OCI-LY1 (cell line): Measurements from ENCODE around the gene FCGBP.

ENCODE experiments used
- H2AFZ ChIP-seq: fragments of 200-600 bp; sonication (generic), shearing (Covaris generic); 2 replicates; pipeline ENCODE4 v1.6.0; 2014; ENCODE audit warnings: antibody characterized with exemption, mild to moderate bottlenecking, low read length
- H3F3A ChIP-seq: fragments of 200-600 bp; sonication (generic), shearing (Covaris generic); 2 replicates; pipeline ENCODE4 v1.6.0; 2014; ENCODE audit warnings: mild to moderate bottlenecking, antibody characterized with exemption, low read length, moderate library complexity; ENCODE audit not compliant: insufficient read depth
- H3K27ac ChIP-seq: fragments of 200-600 bp; sonication (generic); 2 replicates; pipeline ENCODE4 v1.5.1; 2014; ENCODE audit warnings: low read length, mixed run types, mild to moderate bottlenecking, low read depth; ENCODE audit not compliant: poor library complexity, severe bottlenecking
- H3K27me3 ChIP-seq: fragments of 200-600 bp; sonication (generic); 2 replicates; pipeline ENCODE4 v1.6.0; 2014; ENCODE audit warnings: antibody characterized with exemption, mild to moderate bottlenecking, low read length, moderate library complexity; ENCODE audit not compliant: insufficient read depth
- H3K36me3 ChIP-seq: fragments of 200-600 bp; sonication (generic); 2 replicates; pipeline ENCODE4 v1.6.1; 2014; ENCODE audit warnings: mild to moderate bottlenecking, antibody characterized with exemption, low read length, moderate library complexity, mixed read lengths; ENCODE audit not compliant: insufficient read depth
- H3K4me1 ChIP-seq: fragments of 200-600 bp; sonication (generic); 2 replicates; pipeline ENCODE4 v1.5.1; 2014; ENCODE audit warnings: mild to moderate bottlenecking, low read length, moderate library complexity; ENCODE audit not compliant: insufficient read depth, severe bottlenecking
- H3K4me2 ChIP-seq: fragments of 200-600 bp; sonication (generic), shearing (Covaris generic); 2 replicates; pipeline ENCODE4 v1.6.1; 2014; ENCODE audit warnings: low read length
- H3K4me3 ChIP-seq: fragments of 200-600 bp; sonication (generic); 2 replicates; pipeline ENCODE4 v1.5.1; 2014; ENCODE audit warnings: low read length, low read depth, mild to moderate bottlenecking, mixed read lengths; ENCODE audit not compliant: poor library complexity, severe bottlenecking
- H3K79me2 ChIP-seq: fragments of 200-600 bp; shearing (Covaris generic); 2 replicates; pipeline ENCODE4 v1.6.1; 2016; ENCODE audit warnings: mixed run types, low read length, mixed read lengths; ENCODE audit not compliant: insufficient read depth
- H3K9ac ChIP-seq: fragments of 200-600 bp; sonication (generic), shearing (Covaris generic); 2 replicates; pipeline ENCODE4 v1.6.1; 2014; ENCODE audit warnings: mild to moderate bottlenecking, low read length, mixed read lengths
- H3K9me2 ChIP-seq: fragments of 200-600 bp; sonication (generic), shearing (Covaris generic); 2 replicates; pipeline ENCODE4 v1.6.1; 2014; ENCODE audit warnings: low read depth, mild to moderate bottlenecking, low read length, mixed read lengths
- H3K9me3 ChIP-seq: fragments of 200-600 bp; shearing (Covaris generic); 2 replicates; pipeline ENCODE4 v1.6.1; 2014; ENCODE audit warnings: low read length, mixed read lengths
- H4K20me1 ChIP-seq: fragments of 200-600 bp; sonication (generic), shearing (Covaris generic); 2 replicates; pipeline ENCODE4 v1.6.0; 2016; ENCODE audit warnings: mild to moderate bottlenecking, low read length; ENCODE audit not compliant: insufficient read depth
- CTCF ChIP-seq: fragments of 200-600 bp; sonication (generic), shearing (Covaris generic); IDR thresholded peaks from 2 replicates; pipeline ENCODE4 v1.5.1; 2017; ENCODE audit warnings: mild to moderate bottlenecking, antibody characterized with exemption, low read length, moderate library complexity, mixed read lengths
- EZH2 ChIP-seq: fragments of 200-600 bp; sonication (generic), shearing (Covaris generic); IDR thresholded peaks from 2 replicates; pipeline ENCODE4 v1.8.0; 2017; ENCODE audit warnings: borderline replicate concordance, mixed run types, mild to moderate bottlenecking, antibody characterized with exemption, low read length, moderate library complexity, mixed read lengths

The FCGBP gene

GRCh38 chr19:39949026-39949747, 14.8 kb upstream of the FCGBP start:
- H3K4me1 ChIP-seq, result peaks cover 69% of the 10 kb centered on the region
- H3F3A ChIP-seq, result no peaks in the 10 kb centered on the region
- H3K9me3 ChIP-seq, result 0 out of 2 replicates have a peak, but pooled peaks cover 2% of the 10 kb centered on the region
- no peaks in the 10 kb centered on the region for H4K20me1 ChIP-seq
- H3K27ac ChIP-seq, result peak overlapping the region; percentile 99
- H2AFZ ChIP-seq, result no peak overlapping the region
- no peaks in the 10 kb centered on the region for H3K9me2 ChIP-seq
- peaks cover 43% of the 10 kb centered on the region for H3K36me3 ChIP-seq
- H3K79me2 ChIP-seq, result peaks cover 18% of the 10 kb centered on the region; the same call in 1 of the 2 replicates
- peak overlapping the region; percentile 60 for H3K4me3 ChIP-seq
- H3K9ac ChIP-seq, result no peak overlapping the region
- H3K4me2 ChIP-seq, result no peak overlapping the region; the same call in 1 of the 2 replicates
- H3K27me3 ChIP-seq, result no peaks in the 10 kb centered on the region
- TF ChIP-seq CTCF, result no peak
- TF ChIP-seq EZH2, result no peak

- H3K4me3 ChIP-seq, result no peak overlapping the region
- H3K9ac ChIP-seq, result no peak overlapping the region
- no peak overlapping the region for H2AFZ ChIP-seq
- H3K36me3 ChIP-seq, result peaks cover 43% of the 10 kb centered on the region
- H3K4me2 ChIP-seq, result no peak overlapping the region
- H3F3A ChIP-seq, result no peaks in the 10 kb centered on the region
- H3K27me3 ChIP-seq, result no peaks in the 10 kb centered on the region
- no peaks in the 10 kb centered on the region for H3K9me2 ChIP-seq
- H3K27ac ChIP-seq, result peak overlapping the region; percentile 49
- H3K9me3 ChIP-seq, result 0 out of 2 replicates have a peak, but pooled peaks cover 2% of the 10 kb centered on the region
- peaks cover 13% of the 10 kb centered on the region; the same call in 1 of the 2 replicates for H3K79me2 ChIP-seq
- peaks cover 69% of the 10 kb centered on the region for H3K4me1 ChIP-seq
- H4K20me1 ChIP-seq, result no peaks in the 10 kb centered on the region
- no peak for TF ChIP-seq CTCF
- no peak for TF ChIP-seq EZH2
Measured at GRCh38 chr19:39946532-39946931, 12.1 kb upstream of the FCGBP start.

GRCh38 chr19:39943586-39943985, 9.2 kb upstream of the FCGBP start:
- peak overlapping the region; percentile 99 for H3K27ac ChIP-seq
- no peaks in the 10 kb centered on the region for H3F3A ChIP-seq
- peak overlapping the region; percentile 19; the same call in 1 of the 2 replicates for H3K9ac ChIP-seq
- no peaks in the 10 kb centered on the region for H3K27me3 ChIP-seq
- H4K20me1 ChIP-seq, result no peaks in the 10 kb centered on the region
- TF ChIP-seq EZH2, result no peak
- H3K4me2 ChIP-seq, result no peak overlapping the region; the same call in 1 of the 2 replicates
- H3K79me2 ChIP-seq, result no peaks in the 10 kb centered on the region
- H2AFZ ChIP-seq, result no peak overlapping the region
- no peak overlapping the region for H3K4me3 ChIP-seq
- H3K9me2 ChIP-seq, result no peaks in the 10 kb centered on the region
- H3K9me3 ChIP-seq, result peaks cover 13% of the 10 kb centered on the region
- peaks cover 49% of the 10 kb centered on the region for H3K4me1 ChIP-seq
- H3K36me3 ChIP-seq, result peaks cover 37% of the 10 kb centered on the region
